Panc1 (cell line): ENCODE measurements around the gene SYT14. TPM values are rescaled to one million over a fixed set of nuclear protein-coding genes. Genes with fewer than 3 reads are reported as not detected.

Experiments
- ATAC-seq: fragments of 200-7000 bp; cut with Tn5 transposase; 2 replicates; pipeline ENCODE4 v1.9.1; 2020; ENCODE audit warnings: mild to moderate bottlenecking, moderate library complexity
- BruUV-seq: library from RNA; stranded (reverse); fragments of 400-500 nt; replicated peaks from 2 replicates; lab custom pipeline; 2021; lab: Mats Ljungman, UMichigan
- CTCF ChIA-PET: fragments of 300-600 bp; sonication (Branson Sonifier 250); formaldehyde crosslinking; loops from one replicate; lab custom pipeline; 2022; ENCODE audit warnings: antibody characterized with exemption; lab: Charles Lee
- POLR2A ChIA-PET: fragments of 300-600 bp; sonication (Branson Sonifier 250); formaldehyde crosslinking; loops from one replicate; lab custom pipeline; 2022; ENCODE audit warnings: antibody characterized with exemption; lab: Charles Lee
- DNase-seq: peaks from one replicate; pipeline ENCODE4 v3.0.0-alpha.2; 2010; ENCODE audit warnings: low read depth, low spot score
- H3K27ac ChIP-seq: 2 replicates; pipeline ENCODE4 v1.5.1; 2011; ENCODE audit warnings: mild to moderate bottlenecking, low read length, inconsistent platforms
- H3K27me3 ChIP-seq: fragments of 200-500 bp; sonication (Bioruptor generic); 2 replicates; pipeline ENCODE4 v1.6.0; 2014; ENCODE audit warnings: low read length, inconsistent platforms; ENCODE audit not compliant: control insufficient read depth, insufficient read depth
- H3K36me3 ChIP-seq: fragments of 200-500 bp; sonication (Bioruptor generic); 2 replicates; pipeline ENCODE4 v1.5.1; 2014; ENCODE audit warnings: inconsistent platforms, mild to moderate bottlenecking, low read length, moderate library complexity; ENCODE audit not compliant: control insufficient read depth, insufficient read depth
- H3K4me1 ChIP-seq: 2 replicates; pipeline ENCODE4 v1.5.1; 2011; ENCODE audit warnings: inconsistent platforms, mild to moderate bottlenecking, low read length, moderate library complexity; ENCODE audit not compliant: control insufficient read depth, insufficient read depth
- H3K4me3 ChIP-seq, 2 experiments: 2 replicates each; pipeline ENCODE4 v1.5.1; 2011 to 2012; ENCODE audit warnings: low read depth in 2 of 2, low read length in 2 of 2, mild to moderate bottlenecking in 2 of 2, inconsistent platforms in 1 of 2, moderate library complexity in 1 of 2
- H3K9me3 ChIP-seq: fragments of 200-500 bp; sonication (Bioruptor generic); 2 replicates; pipeline ENCODE4 v1.5.1; 2014; ENCODE audit warnings: low read depth, mild to moderate bottlenecking, inconsistent platforms, low read length, moderate library complexity; ENCODE audit not compliant: control insufficient read depth, insufficient read depth
- POLR2AphosphoS5 ChIP-seq: IDR thresholded peaks from 2 replicates; pipeline ENCODE4 v1.6.1; 2012; ENCODE audit warnings: mild to moderate bottlenecking, low read depth, low read length, moderate library complexity
- SIN3A ChIP-seq: IDR thresholded peaks from 2 replicates; pipeline ENCODE4 v1.6.1; 2012; ENCODE audit warnings: low read depth, mild to moderate bottlenecking, low read length, moderate library complexity, borderline replicate concordance; ENCODE audit not compliant: insufficient read depth
- TCF7L2 ChIP-seq: IDR thresholded peaks from 2 replicates; pipeline ENCODE4 v1.6.1; 2011; ENCODE audit warnings: mild to moderate bottlenecking, low read depth, low read length, inconsistent platforms
- in situ Hi-C: cut with HindIII; loops from 2 replicates; pipeline ENCODE4 v1.10.0; 2016; ENCODE audit warnings: low sequenced_read_pairs, low pct_unique_long_range_greater_than_20kb
- intact Hi-C: fragments of 100-400 bp; cut with micrococcal nuclease; formaldehyde crosslinking; loops from one replicate; pipeline ENCODE4 v1.10.0; 2022; ENCODE audit not compliant: unreplicated experiment
- total RNA-seq: library from RNA; stranded (reverse); gene quantifications from one replicate; pipeline ENCODE4 v1.2.1, GENCODE V29; 2021; ENCODE audit not compliant: unreplicated experiment
- TF ChIP-seq, protein P1 (sequence below): fragments of 450-650 bp; IDR thresholded peaks from 2 replicates; pipeline ENCODE4 v1.5.1; 2017; ENCODE audit warnings: mild to moderate bottlenecking
- TF ChIP-seq, protein P2 (sequence below), 2 experiments: IDR thresholded peaks; 2 replicates each; pipeline ENCODE4 v1.6.1; 2011 to 2012; ENCODE audit warnings: low read depth in 2 of 2, control low read depth in 1 of 2, low read length in 1 of 2, mild to moderate bottlenecking in 1 of 2, moderate library complexity in 1 of 2; ENCODE audit not compliant: insufficient read depth in 1 of 2

Gene SYT14
- total RNA-seq, 1 experiment from 2014 or later: not detected

DNA sequence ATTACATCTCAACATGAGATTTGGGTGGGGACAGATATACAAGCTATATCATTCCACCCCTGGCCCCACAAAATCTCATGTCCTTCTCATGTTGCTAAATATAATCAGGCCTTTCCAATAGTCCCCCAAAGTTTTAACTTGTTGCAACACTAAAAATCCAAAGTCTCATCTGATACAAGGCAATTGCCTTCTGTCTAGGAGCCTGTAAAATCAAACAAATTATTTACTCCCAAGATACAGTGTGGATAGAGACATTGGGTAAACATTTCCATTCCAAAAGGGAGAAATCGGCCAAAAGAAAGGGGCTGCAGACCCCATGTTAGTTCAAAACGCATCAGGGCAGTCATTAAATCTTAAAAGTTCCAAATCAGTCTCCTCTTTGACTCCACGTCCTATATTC lies 47.0 kb downstream of the SYT14 start:
- H3K4me3 ChIP-seq: no peak overlapping the region
- no peak for DNase-seq
- BruUV-seq: no TSS peak
- ATAC-seq: no peak
- H3K36me3 ChIP-seq: no peaks in the 10 kb centered on the region
- H3K9me3 ChIP-seq: no peaks in the 10 kb centered on the region
- POLR2A ChIA-PET: no interaction called here
- in situ Hi-C loops: no loop called here
- intact Hi-C loops: no loop called here
- no peaks in the 10 kb centered on the region for H3K4me1 ChIP-seq
- peaks cover 2% of the 10 kb centered on the region; the same call in 1 of the 2 replicates for H3K27me3 ChIP-seq
- CTCF ChIA-PET: no interaction called here
- TF ChIP-seq, protein P1, sequence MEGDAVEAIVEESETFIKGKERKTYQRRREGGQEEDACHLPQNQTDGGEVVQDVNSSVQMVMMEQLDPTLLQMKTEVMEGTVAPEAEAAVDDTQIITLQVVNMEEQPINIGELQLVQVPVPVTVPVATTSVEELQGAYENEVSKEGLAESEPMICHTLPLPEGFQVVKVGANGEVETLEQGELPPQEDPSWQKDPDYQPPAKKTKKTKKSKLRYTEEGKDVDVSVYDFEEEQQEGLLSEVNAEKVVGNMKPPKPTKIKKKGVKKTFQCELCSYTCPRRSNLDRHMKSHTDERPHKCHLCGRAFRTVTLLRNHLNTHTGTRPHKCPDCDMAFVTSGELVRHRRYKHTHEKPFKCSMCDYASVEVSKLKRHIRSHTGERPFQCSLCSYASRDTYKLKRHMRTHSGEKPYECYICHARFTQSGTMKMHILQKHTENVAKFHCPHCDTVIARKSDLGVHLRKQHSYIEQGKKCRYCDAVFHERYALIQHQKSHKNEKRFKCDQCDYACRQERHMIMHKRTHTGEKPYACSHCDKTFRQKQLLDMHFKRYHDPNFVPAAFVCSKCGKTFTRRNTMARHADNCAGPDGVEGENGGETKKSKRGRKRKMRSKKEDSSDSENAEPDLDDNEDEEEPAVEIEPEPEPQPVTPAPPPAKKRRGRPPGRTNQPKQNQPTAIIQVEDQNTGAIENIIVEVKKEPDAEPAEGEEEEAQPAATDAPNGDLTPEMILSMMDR: no peak
- TF ChIP-seq, protein P2, sequence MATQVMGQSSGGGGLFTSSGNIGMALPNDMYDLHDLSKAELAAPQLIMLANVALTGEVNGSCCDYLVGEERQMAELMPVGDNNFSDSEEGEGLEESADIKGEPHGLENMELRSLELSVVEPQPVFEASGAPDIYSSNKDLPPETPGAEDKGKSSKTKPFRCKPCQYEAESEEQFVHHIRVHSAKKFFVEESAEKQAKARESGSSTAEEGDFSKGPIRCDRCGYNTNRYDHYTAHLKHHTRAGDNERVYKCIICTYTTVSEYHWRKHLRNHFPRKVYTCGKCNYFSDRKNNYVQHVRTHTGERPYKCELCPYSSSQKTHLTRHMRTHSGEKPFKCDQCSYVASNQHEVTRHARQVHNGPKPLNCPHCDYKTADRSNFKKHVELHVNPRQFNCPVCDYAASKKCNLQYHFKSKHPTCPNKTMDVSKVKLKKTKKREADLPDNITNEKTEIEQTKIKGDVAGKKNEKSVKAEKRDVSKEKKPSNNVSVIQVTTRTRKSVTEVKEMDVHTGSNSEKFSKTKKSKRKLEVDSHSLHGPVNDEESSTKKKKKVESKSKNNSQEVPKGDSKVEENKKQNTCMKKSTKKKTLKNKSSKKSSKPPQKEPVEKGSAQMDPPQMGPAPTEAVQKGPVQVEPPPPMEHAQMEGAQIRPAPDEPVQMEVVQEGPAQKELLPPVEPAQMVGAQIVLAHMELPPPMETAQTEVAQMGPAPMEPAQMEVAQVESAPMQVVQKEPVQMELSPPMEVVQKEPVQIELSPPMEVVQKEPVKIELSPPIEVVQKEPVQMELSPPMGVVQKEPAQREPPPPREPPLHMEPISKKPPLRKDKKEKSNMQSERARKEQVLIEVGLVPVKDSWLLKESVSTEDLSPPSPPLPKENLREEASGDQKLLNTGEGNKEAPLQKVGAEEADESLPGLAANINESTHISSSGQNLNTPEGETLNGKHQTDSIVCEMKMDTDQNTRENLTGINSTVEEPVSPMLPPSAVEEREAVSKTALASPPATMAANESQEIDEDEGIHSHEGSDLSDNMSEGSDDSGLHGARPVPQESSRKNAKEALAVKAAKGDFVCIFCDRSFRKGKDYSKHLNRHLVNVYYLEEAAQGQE (IDR thresholded peaks at IDR 0.05; ENCODE audit: insufficient read depth in 1 of 2, low read depth in 2 of 2, low read length in 1 of 2): no peak
- TF ChIP-seq TCF7L2 (no peak), POLR2AphosphoS5 (no peak), SIN3A (no peak)
- H3K27ac ChIP-seq: no peak overlapping the region

DNA sequence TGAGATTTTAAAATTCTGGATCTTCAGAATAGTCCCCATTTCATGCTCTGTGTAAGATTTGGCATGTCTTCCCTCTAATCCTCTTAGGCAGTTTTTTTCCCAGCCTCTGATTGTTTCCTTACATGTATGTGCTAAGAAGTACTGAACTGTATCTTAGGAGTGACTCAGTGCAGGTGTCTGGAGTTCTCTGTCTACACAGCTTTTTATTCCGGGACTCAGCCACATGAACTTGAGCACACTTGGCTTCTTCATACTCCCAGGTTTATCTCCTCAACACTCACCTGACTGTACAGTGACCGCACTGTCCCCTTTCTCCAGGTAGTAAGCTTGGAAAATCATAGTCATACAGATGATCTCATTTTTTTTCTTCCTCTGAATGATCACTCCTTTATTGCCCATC lies 50.7 kb downstream of the SYT14 start:
- in situ Hi-C loops: no loop called here
- no peaks in the 10 kb centered on the region for H3K4me1 ChIP-seq
- H3K36me3 ChIP-seq: no peaks in the 10 kb centered on the region
- TF ChIP-seq, protein P1: no peak
- no peak for TF ChIP-seq SIN3A
- TF ChIP-seq POLR2AphosphoS5: no peak
- TF ChIP-seq TCF7L2: no peak
- TF ChIP-seq, protein P2 (IDR thresholded peaks at IDR 0.05; ENCODE audit: insufficient read depth in 1 of 2, low read depth in 2 of 2, low read length in 1 of 2): no peak
- DNase-seq (no peak), ATAC-seq (no peak)
- CTCF ChIA-PET: interaction anchor here (1.3 kb wide), 1 partner anchor 130 kb away, joined by 15 read pairs; no protein-coding TSS in a partner anchor
- intact Hi-C loops: loop anchor here (1.0 kb wide), 1 partner anchor 128 kb away; no protein-coding TSS in a partner anchor
- no TSS peak for BruUV-seq
- peaks cover 2% of the 10 kb centered on the region; the same call in 1 of the 2 replicates for H3K27me3 ChIP-seq
- no peak overlapping the region for H3K4me3 ChIP-seq
- no peak overlapping the region for H3K27ac ChIP-seq
- POLR2A ChIA-PET: no interaction called here
- no peaks in the 10 kb centered on the region for H3K9me3 ChIP-seq
